HepG2 (cell line): Measurements from ENCODE around the gene ANKS3. TPM values are rescaled to one million over a fixed set of nuclear protein-coding genes. Genes with fewer than 3 reads are reported as not detected.

Source experiments
- ATAC-seq: fragments of 200-7000 bp; cut with Tn5 transposase; 3 replicates; pipeline ENCODE4 v1.9.1; 2020; ENCODE audit warnings: mild to moderate bottlenecking, moderate library complexity
- BruUV-seq: library from RNA; stranded (reverse); fragments of 400-500 nt; replicated peaks from 2 replicates; lab custom pipeline; 2021; lab: Mats Ljungman, UMichigan
- CTCF ChIA-PET: fragments of 300-600 bp; formaldehyde crosslinking; extraction: SDS; loops from one replicate; lab custom pipeline; 2021; ENCODE audit warnings: low total read pairs, inconsistent platforms, low intra/inter-chr PET ratio; lab: Yijun Ruan, JAX
- POLR2A ChIA-PET: fragments of 350-600 bp; sonication (Branson Sonifier 250); formaldehyde crosslinking; loops from one replicate; lab custom pipeline; 2020; ENCODE audit warnings: antibody characterized with exemption, inconsistent platforms; lab: Yijun Ruan, JAX
- DNase-seq: peaks from one replicate; pipeline ENCODE4 v3.0.0-alpha.2; 2015; ENCODE audit warnings: low spot score
- FAIRE-seq: peaks from 3 replicates; lab custom pipeline; 2011; peaks lifted over from hg19 to GRCh38; lab: Jason Lieb, UNC
- H2AFZ ChIP-seq: one replicate; pipeline ENCODE4 v1.6.1; 2011; ENCODE audit warnings: low read length, inconsistent platforms
- H3K27ac ChIP-seq: fragments of 300-600 bp; 3 replicates; pipeline ENCODE4 v1.8.0; 2011; ENCODE audit warnings: mixed run types, mild to moderate bottlenecking, mixed read lengths, low read length, inconsistent platforms; ENCODE audit not compliant: insufficient read depth; ENCODE audit errors: extremely low read length
- H3K27me3 ChIP-seq, 2 experiments: fragments of 200-600 bp in 1 of 2; 2 replicates in 1 of 2; 3 replicates in 1 of 2; pipeline versions ENCODE4 v1.6.0 to v1.8.0; 2011; ENCODE audit warnings: low read length in 2 of 2, mild to moderate bottlenecking in 2 of 2, moderate library complexity in 2 of 2, inconsistent platforms in 1 of 2; ENCODE audit not compliant: insufficient read depth in 2 of 2, control insufficient read depth in 1 of 2
- H3K36me3 ChIP-seq, 2 experiments: fragments of 200-600 bp in 1 of 2; replicated peaks in 1 of 2; 2 replicates in 1 of 2; 3 replicates in 1 of 2; pipeline versions ENCODE4 v1.5.1 to v1.8.0; 2011; ENCODE audit warnings: low read length in 2 of 2, inconsistent platforms in 1 of 2; ENCODE audit not compliant: insufficient read depth in 2 of 2, control insufficient read depth in 1 of 2
- H3K4me1 ChIP-seq: 2 replicates; pipeline ENCODE4 v1.5.1; 2012; ENCODE audit warnings: low read length, inconsistent platforms; ENCODE audit not compliant: insufficient read depth
- H3K4me2 ChIP-seq: 2 replicates; pipeline ENCODE4 v1.6.0; 2011; ENCODE audit warnings: low read depth, low read length, inconsistent platforms
- H3K4me3 ChIP-seq, 3 experiments: fragments of 200-600 bp in 1 of 3; sonication (generic), shearing (Covaris generic) in 1 of 3; replicated peaks in 1 of 3; 2 replicates each; pipeline ENCODE4 v1.5.1; 2011 to 2016; ENCODE audit warnings: low read length in 3 of 3, inconsistent platforms in 2 of 3, low read depth in 2 of 3, mild to moderate bottlenecking in 2 of 3, control low read depth in 1 of 3, mixed read lengths in 1 of 3; ENCODE audit not compliant: insufficient read depth in 1 of 3
- H3K79me2 ChIP-seq: one replicate; pipeline ENCODE4 v1.6.1; 2011; ENCODE audit warnings: low read length, inconsistent platforms; ENCODE audit not compliant: insufficient read depth
- H3K9ac ChIP-seq: 2 replicates; pipeline ENCODE4 v1.6.0; 2011; ENCODE audit warnings: mild to moderate bottlenecking, low read depth, low read length, inconsistent platforms; ENCODE audit not compliant: insufficient read depth
- H3K9me3 ChIP-seq: 2 replicates; pipeline ENCODE4 v1.5.1; 2012; ENCODE audit warnings: mild to moderate bottlenecking, low read length
- H4K20me1 ChIP-seq: 2 replicates; pipeline ENCODE4 v1.6.0; 2011; ENCODE audit warnings: inconsistent platforms, mild to moderate bottlenecking, low read length, moderate library complexity; ENCODE audit not compliant: insufficient read depth
- GABPA ChIP-seq, 2 experiments: IDR thresholded peaks; 2 replicates each; pipeline ENCODE4 v1.6.1; 2011 to 2016; ENCODE audit warnings: low read depth in 2 of 2, low read length in 1 of 2, missing biosample characterization in 1 of 2, missing genetic modification characterization in 1 of 2
- HCFC1 ChIP-seq: fragments of 150-350 bp; IDR thresholded peaks from 2 replicates; pipeline ENCODE4 v1.6.1; 2014; ENCODE audit warnings: low read depth, low read length
- KDM3A ChIP-seq: IDR thresholded peaks from 2 replicates; pipeline ENCODE4 v1.6.1; 2018; ENCODE audit warnings: low read depth, missing compliant biosample characterization
- MTA1 ChIP-seq: sonication (generic); formaldehyde crosslinking; IDR thresholded peaks from 2 replicates; pipeline ENCODE4 v1.4.0; 2020; ENCODE audit warnings: missing genetic modification reagents, mild to moderate bottlenecking, borderline replicate concordance
- NCOA5 ChIP-seq: sonication (generic); formaldehyde crosslinking; IDR thresholded peaks from 2 replicates; pipeline ENCODE4 v1.4.0; 2020; ENCODE audit warnings: missing genetic modification reagents
- NFIC ChIP-seq: IDR thresholded peaks from 2 replicates; pipeline ENCODE4 v1.6.1; 2012; ENCODE audit warnings: mild to moderate bottlenecking, low read length, inconsistent platforms
- SMAD3 ChIP-seq: sonication (generic); formaldehyde crosslinking; IDR thresholded peaks from 2 replicates; pipeline ENCODE4 v1.4.0; 2020; ENCODE audit warnings: missing genetic modification reagents
- SMAD9 ChIP-seq: sonication (generic); formaldehyde crosslinking; IDR thresholded peaks from 2 replicates; pipeline ENCODE4 v1.5.1; 2020; ENCODE audit warnings: mild to moderate bottlenecking, missing genetic modification reagents
- ZFP41 ChIP-seq: sonication (generic); formaldehyde crosslinking; IDR thresholded peaks from 2 replicates; pipeline ENCODE4 v1.4.0; 2020; ENCODE audit warnings: mild to moderate bottlenecking, missing genetic modification reagents, borderline replicate concordance
- ZNF230 ChIP-seq: sonication (generic); formaldehyde crosslinking; IDR thresholded peaks from 2 replicates; pipeline ENCODE4 v1.4.0; 2020; ENCODE audit warnings: mild to moderate bottlenecking, missing genetic modification reagents
- ZNF543 ChIP-seq: sonication (generic); formaldehyde crosslinking; IDR thresholded peaks from 2 replicates; pipeline ENCODE4 v1.4.0; 2020; ENCODE audit warnings: mild to moderate bottlenecking, missing genetic modification reagents
- ZNF619 ChIP-seq: sonication (generic); formaldehyde crosslinking; IDR thresholded peaks from 2 replicates; pipeline ENCODE4 v1.4.0; 2020; ENCODE audit warnings: mild to moderate bottlenecking, missing genetic modification reagents
- ZNF639 ChIP-seq: conservative IDR thresholded peaks from 2 replicates; pipeline ENCODE4 v1.6.1; 2018; ENCODE audit warnings: missing genetic modification reagents
- ZSCAN12 ChIP-seq: sonication (generic); formaldehyde crosslinking; IDR thresholded peaks from 2 replicates; pipeline ENCODE4 v1.9.0; 2021; ENCODE audit warnings: mild to moderate bottlenecking, missing genetic modification reagents
- WGBS: methylation state at CpG from one replicate; pipeline ENCODE4 v1.1.6; 2017; ENCODE audit warnings: low lambda C conversion rate; 5-methylcytosine and 5-hydroxymethylcytosine counted together
- in situ Hi-C: cut with HindIII; loops from 2 replicates; pipeline ENCODE4 v1.10.0; 2017; ENCODE audit warnings: low pct_unique_long_range_greater_than_20kb; ENCODE audit not compliant: extremely low pct_ligation_motif_present
- intact Hi-C: fragments of 100-400 bp; cut with micrococcal nuclease; formaldehyde crosslinking; loops from one replicate; pipeline ENCODE4 v1.10.0; 2022; ENCODE audit not compliant: unreplicated experiment
- polyA plus RNA-seq, 8 experiments: library from polyadenylated mRNA; depleted of rRNA in 3 of 8; stranded (reverse) in 7 of 8; unstranded in 1 of 8; fragments of >200 nt; fragmentation: Illumina TruSeq in 4 of 8; extraction: Trizol in 4 of 8; gene quantifications; 2 replicates each; pipeline versions ENCODE4 v1.2.1 to v1.2.3, GENCODE V29; 2011 to 2016; ENCODE audit warnings: low read depth in 4 of 8, missing spikeins in 1 of 8, mixed read lengths in 1 of 8; ENCODE audit not compliant: insufficient read depth in 1 of 8
- total RNA-seq, 5 experiments: library from RNA; depleted of rRNA; stranded (reverse); fragments of >200 nt; fragmentation: Illumina TruSeq; extraction: Trizol; gene quantifications; 2 replicates each; pipeline ENCODE4 v1.2.3, GENCODE V29; 2016; ENCODE audit warnings: low read depth in 1 of 5

The ANKS3 gene
- total and polyA plus RNA-seq, 2 of the 13 experiments (the other 11 are each of a cell fraction or from before 2014, with no cell fraction given) = 11.4 to 15.9 TPM

GRCh38 chr16:4726616-4727015 is 7.5 kb downstream of the ANKS3 start (continued):
- TF ChIP-seq ZNF543 (CRISPR knock-in tag) (no peak), ZNF619 (CRISPR knock-in tag) (no peak)

GRCh38 chr16:4724661-4725270 is 9.3 kb downstream of the ANKS3 start:
- no peaks in the 10 kb centered on the region for H4K20me1 ChIP-seq
- POLR2A ChIA-PET = no interaction called here
- FAIRE-seq (no peak), ATAC-seq (no peak)
- H3K36me3 ChIP-seq = peaks cover 10 to 36% of the 10 kb centered on the region in 2 experiments
- 97% methylated on average over 9 of the region's 11 CpGs for WGBS
- no peak overlapping the region for H2AFZ ChIP-seq
- intact Hi-C loops = no loop called here
- H3K79me2 ChIP-seq = no peaks in the 10 kb centered on the region
- no peaks in the 10 kb centered on the region; a peak in 1 of 5 replicates for H3K27me3 ChIP-seq
- TF ChIP-seq NFIC (no peak), KDM3A (CRISPR knock-in tag) (no peak), ZFP41 (CRISPR knock-in tag) (no peak)
- TF ChIP-seq, all 625 proteins: peak for 0
- Histone ChIP-seq H3K4me2 (no peak overlapping the region), H3K4me3 (no peak overlapping the region), H3K9ac (no peak overlapping the region), H3K27ac (no peak overlapping the region), H3K9me3 (no peaks in the 10 kb centered on the region), H3K4me1 (no peaks in the 10 kb centered on the region)
- in situ Hi-C loops = no loop called here
- CTCF ChIA-PET = no interaction called here
- DNase-seq = no peak
- BruUV-seq = no TSS peak

- H4K20me1 ChIP-seq = no peaks in the 10 kb centered on the region
- in situ Hi-C loops = no loop called here
- H3K9me3 ChIP-seq = no peaks in the 10 kb centered on the region
- ATAC-seq (no peak), FAIRE-seq (no peak), DNase-seq (no peak)
- no peak overlapping the region for H3K4me3 ChIP-seq
- POLR2A ChIA-PET = no interaction called here
- H3K4me2 ChIP-seq = no peak overlapping the region
- WGBS = 98% methylated on average over 14 of the region's 14 CpGs
- BruUV-seq = no TSS peak
- no peak overlapping the region for H3K9ac ChIP-seq
- H3K79me2 ChIP-seq = no peaks in the 10 kb centered on the region
- no peaks in the 10 kb centered on the region for H3K4me1 ChIP-seq
- H3K27ac ChIP-seq = no peak overlapping the region
- no peak for TF ChIP-seq NCOA5 (CRISPR knock-in tag)
- TF ChIP-seq HCFC1 = no peak
- TF ChIP-seq ZNF230 (CRISPR knock-in tag) = no peak
- TF ChIP-seq SMAD3 (CRISPR knock-in tag) = no peak
- TF ChIP-seq ZSCAN12 = no peak
- TF ChIP-seq GABPA (IDR thresholded peaks at IDR 0.05; ENCODE audit: low read depth, low read length) = no peak
- TF ChIP-seq GABPA (CRISPR knock-in tag; IDR thresholded peaks at IDR 0.05; ENCODE audit: low read depth) = no peak
- TF ChIP-seq ZNF639 = no peak
- no peak for TF ChIP-seq SMAD9 (CRISPR knock-in tag)
- no peak for TF ChIP-seq MTA1 (CRISPR knock-in tag)
- CTCF ChIA-PET = no interaction called here
- peaks cover 6 to 36% of the 10 kb centered on the region in 2 experiments for H3K36me3 ChIP-seq
- no peak overlapping the region for H2AFZ ChIP-seq
- no peaks in the 10 kb centered on the region; a peak in 1 of 5 replicates for H3K27me3 ChIP-seq
- intact Hi-C loops = no loop called here
Measured at GRCh38 chr16:4723071-4723767, 10.9 kb downstream of the ANKS3 start.
